ENCODE measurements around the gene UCK2.

The UCK2 gene

DNA sequence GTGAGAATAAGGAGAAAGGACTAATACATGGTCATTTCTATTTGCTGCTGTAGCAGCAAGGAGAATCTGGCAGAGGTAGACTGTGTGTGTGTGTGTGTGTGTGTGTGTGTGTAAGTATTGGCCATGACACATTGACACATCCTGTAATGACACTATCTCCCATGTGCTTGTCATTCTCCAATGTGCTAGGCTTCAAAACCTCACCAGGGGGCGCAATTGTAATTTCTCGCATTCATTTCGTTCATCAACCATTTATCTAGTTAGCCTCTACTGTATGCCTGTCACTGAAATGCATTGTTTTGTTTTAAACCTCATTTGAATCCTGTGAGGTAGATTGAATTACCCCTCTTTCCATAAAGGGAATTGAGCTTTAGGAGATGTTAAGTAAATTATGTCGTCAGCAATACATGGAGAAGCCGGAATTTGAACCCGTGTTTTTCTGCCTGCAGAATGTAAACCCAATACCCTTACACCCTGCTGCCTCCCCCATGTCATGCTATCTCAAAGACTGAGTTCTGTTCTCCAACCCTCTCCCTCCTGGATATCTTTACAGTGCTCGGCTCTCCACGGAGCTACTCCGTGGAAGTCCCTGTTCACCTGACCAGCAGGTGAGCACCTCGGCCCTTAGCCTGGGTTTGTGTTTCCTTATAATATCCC is 100.8 kb downstream of the UCK2 start:
- TF ChIP-seq RAD21 (IDR thresholded peaks at IDR 0.05; ENCODE audit: low read depth): peak; percentile 66
- TF ChIP-seq, protein P1, sequence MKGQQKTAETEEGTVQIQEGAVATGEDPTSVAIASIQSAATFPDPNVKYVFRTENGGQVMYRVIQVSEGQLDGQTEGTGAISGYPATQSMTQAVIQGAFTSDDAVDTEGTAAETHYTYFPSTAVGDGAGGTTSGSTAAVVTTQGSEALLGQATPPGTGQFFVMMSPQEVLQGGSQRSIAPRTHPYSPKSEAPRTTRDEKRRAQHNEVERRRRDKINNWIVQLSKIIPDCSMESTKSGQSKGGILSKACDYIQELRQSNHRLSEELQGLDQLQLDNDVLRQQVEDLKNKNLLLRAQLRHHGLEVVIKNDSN (IDR thresholded peaks at IDR 0.05): no peak

GRCh38 chr1:165930961-165931360 is 103.5 kb downstream of the UCK2 start:
- TF ChIP-seq CEBPB (IDR thresholded peaks at IDR 0.05) (no peak), YY1 (IDR thresholded peaks at IDR 0.05; ENCODE audit: low read depth) (no peak), MAX (IDR thresholded peaks at IDR 0.05) (no peak), RAD21 (IDR thresholded peaks at IDR 0.05; ENCODE audit: low read depth) (no peak), EGR1 (IDR thresholded peaks at IDR 0.05) (no peak), REST (IDR thresholded peaks at IDR 0.05; ENCODE audit: low read depth) (no peak)

DNA sequence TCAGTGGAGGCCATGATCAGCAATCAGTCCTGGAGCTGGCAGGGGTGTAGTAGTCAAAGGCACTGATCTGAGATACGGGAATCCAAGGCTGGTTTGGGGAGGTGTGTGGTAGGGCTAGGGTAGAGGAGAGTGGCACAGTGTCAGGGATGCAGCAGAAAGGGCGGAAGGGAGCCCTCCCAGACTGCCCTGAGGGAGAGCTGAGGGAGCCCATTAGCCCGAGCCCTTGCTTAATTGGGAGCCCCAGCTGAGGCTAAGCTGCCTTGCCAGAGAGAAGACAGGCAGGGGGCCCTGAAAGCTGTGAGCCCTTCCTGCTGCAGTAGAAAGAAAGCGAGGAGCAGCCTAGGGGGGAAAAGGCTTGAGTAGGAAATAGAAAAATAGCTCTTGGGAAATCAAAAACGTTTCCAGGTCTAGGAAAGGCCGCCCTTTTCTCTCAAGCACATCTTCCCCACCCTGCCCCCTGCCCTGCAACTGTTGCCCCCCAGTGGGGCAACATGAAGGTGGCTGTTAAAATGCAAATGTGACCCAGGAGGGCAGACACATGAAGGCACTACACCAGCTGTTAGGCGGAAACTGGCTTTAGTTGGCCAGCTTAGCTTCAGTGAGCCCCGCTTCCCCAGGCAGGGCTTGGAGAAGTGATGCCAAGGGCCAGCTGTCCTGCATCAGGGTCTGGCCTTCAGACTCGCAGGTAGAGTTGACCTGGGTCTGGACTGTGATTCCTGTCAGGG is 106.2 kb downstream of the UCK2 start:
- TF ChIP-seq MAX (IDR thresholded peaks at IDR 0.05): no peak
- TF ChIP-seq TAF1 (IDR thresholded peaks at IDR 0.05; ENCODE audit: low read depth): no peak
- TF ChIP-seq, protein P1 (IDR thresholded peaks at IDR 0.05): no peak
- no peak for TF ChIP-seq NFIC (IDR thresholded peaks at IDR 0.05)
- no peak for TF ChIP-seq FOXM1 (IDR thresholded peaks at IDR 0.05; ENCODE audit: borderline replicate concordance, low read depth)
- no peak for TF ChIP-seq YY1 (IDR thresholded peaks at IDR 0.05; ENCODE audit: low read depth)
- TF ChIP-seq CREB1 (IDR thresholded peaks at IDR 0.05; ENCODE audit: low read depth): no peak

- no peak for TF ChIP-seq FOXM1 (IDR thresholded peaks at IDR 0.05; ENCODE audit: borderline replicate concordance, low read depth)
- no peak for TF ChIP-seq NFIC (IDR thresholded peaks at IDR 0.05)
- TF ChIP-seq TEAD4 (IDR thresholded peaks at IDR 0.05): no peak
- no peak for TF ChIP-seq EGR1 (IDR thresholded peaks at IDR 0.05)
- no peak for TF ChIP-seq ZBTB7A (IDR thresholded peaks at IDR 0.05; ENCODE audit: low read depth)
- no peak for TF ChIP-seq CEBPB (IDR thresholded peaks at IDR 0.05)
- no peak for TF ChIP-seq MAX (IDR thresholded peaks at IDR 0.05)
- TF ChIP-seq RAD21 (IDR thresholded peaks at IDR 0.05; ENCODE audit: low read depth): no peak
- no peak for TF ChIP-seq REST (IDR thresholded peaks at IDR 0.05; ENCODE audit: low read depth)
- TF ChIP-seq EP300 (IDR thresholded peaks at IDR 0.05; ENCODE audit: borderline replicate concordance): no peak
- TF ChIP-seq, protein P1 (IDR thresholded peaks at IDR 0.05): no peak
- TF ChIP-seq TAF1 (IDR thresholded peaks at IDR 0.05; ENCODE audit: low read depth): no peak
- TF ChIP-seq TCF12 (IDR thresholded peaks at IDR 0.05; ENCODE audit: low read depth): no peak
These were observed 109.1 kb downstream of the UCK2 start for GRCh38 chr1:165936542-165936941.

GRCh38 chr1:165937829-165938228 is 110.4 kb downstream of the UCK2 start:
- TF ChIP-seq REST (IDR thresholded peaks at IDR 0.05; ENCODE audit: low read depth) (no peak), CREB1 (IDR thresholded peaks at IDR 0.05; ENCODE audit: low read depth) (no peak), EP300 (IDR thresholded peaks at IDR 0.05; ENCODE audit: borderline replicate concordance) (no peak), ZBTB7A (IDR thresholded peaks at IDR 0.05; ENCODE audit: low read depth) (no peak), EGR1 (IDR thresholded peaks at IDR 0.05) (no peak), YY1 (IDR thresholded peaks at IDR 0.05; ENCODE audit: low read depth) (no peak), MAX (IDR thresholded peaks at IDR 0.05) (no peak), NFIC (IDR thresholded peaks at IDR 0.05) (no peak), CEBPB (IDR thresholded peaks at IDR 0.05) (no peak), TCF12 (IDR thresholded peaks at IDR 0.05; ENCODE audit: low read depth) (no peak), TAF1 (IDR thresholded peaks at IDR 0.05; ENCODE audit: low read depth) (no peak), RAD21 (IDR thresholded peaks at IDR 0.05; ENCODE audit: low read depth) (no peak)
- TF ChIP-seq, protein P1 (IDR thresholded peaks at IDR 0.05): no peak
